ENCODE results near the gene PRDM15. TPM values are rescaled to one million over a fixed set of nuclear protein-coding genes. Genes with fewer than 3 reads are reported as not detected.
A peak's percentile ranks its signal among the peaks of the same experiment; 100 is the strongest.

Gene PRDM15
- total RNA-seq, 1 donor from 2014 or later: 10.2 TPM

DNA sequence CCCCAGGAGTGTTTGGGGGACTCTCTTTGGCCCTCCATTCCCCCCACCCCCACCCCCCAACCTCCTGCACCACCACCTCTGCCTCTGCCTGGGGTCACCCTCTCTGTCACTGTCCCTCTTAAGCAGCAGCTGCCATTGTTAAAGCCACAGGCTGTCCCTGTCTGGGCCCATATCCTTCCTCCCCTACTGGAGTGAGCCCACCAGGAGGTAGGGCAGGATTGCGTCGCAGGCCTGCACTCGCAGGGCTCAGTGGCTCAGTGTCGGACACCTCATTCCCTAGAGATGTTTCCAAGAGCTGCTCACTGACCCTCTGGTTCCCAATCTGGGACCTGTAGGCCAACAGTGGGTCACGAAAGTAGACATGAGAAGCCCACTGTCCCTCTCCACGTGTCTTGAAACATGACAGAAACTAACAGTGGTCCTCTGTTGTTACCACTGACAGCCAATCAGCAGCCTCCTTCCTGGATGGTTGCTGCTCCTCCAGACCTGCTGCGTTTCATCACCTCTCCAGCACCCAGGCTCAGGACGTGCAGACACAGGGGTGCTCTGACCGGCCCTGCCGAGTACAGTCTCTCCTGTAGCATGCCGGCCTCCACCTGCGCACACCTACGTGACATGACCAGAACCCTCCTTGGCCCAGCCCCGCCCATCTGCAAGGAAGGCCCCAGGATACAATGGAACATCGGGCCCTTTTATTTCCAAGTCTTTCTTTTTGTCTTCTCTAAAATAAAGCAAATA lies 7.7 kb downstream of the PRDM15 start:
- Mint-ChIP-seq H3K4me1 (ENCODE audit: low read depth, unreplicated experiment) (peaks cover 31% of the 10 kb centered on the region), H3K27ac (ENCODE audit: unreplicated experiment) (peak overlapping the region; percentile 11), H3K27me3 (ENCODE audit: unreplicated experiment) (peaks cover under 1% of the 10 kb centered on the region), H3K36me3 (ENCODE audit: unreplicated experiment) (no peaks in the 10 kb centered on the region), H3K9me3 (ENCODE audit: unreplicated experiment) (peaks cover 5% of the 10 kb centered on the region), H3K4me3 (ENCODE audit: unreplicated experiment) (no peak overlapping the region)
- TF ChIP-seq CTCF (IDR thresholded peaks at IDR 0.05; ENCODE audit: partially characterized antibody, unreplicated experiment): no peak
- DNase-seq: no peak

DNA sequence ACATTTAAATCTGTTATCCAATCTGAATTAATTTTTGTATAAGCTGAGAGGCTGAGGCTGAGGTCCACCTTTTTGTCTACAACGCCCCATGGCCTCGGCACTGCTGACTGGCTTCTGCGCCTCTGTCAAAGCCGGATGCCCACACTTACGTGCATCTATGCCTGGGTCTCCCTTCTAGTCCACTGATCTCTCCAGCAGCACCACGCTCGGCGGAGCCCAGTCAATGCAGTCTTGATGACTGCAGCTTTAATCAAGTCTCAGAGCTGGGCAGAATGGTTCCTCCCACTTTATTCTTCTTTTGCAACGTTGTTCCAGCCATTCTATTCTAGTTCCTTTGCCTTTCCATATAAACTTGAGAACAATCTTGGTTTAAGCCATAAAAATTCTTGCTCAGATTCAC lies 9.4 kb downstream of the PRDM15 start:
- no peaks in the 10 kb centered on the region for H3K36me3 Mint-ChIP-seq (ENCODE audit: unreplicated experiment)
- no peak for TF ChIP-seq CTCF (IDR thresholded peaks at IDR 0.05; ENCODE audit: partially characterized antibody, unreplicated experiment)

DNA sequence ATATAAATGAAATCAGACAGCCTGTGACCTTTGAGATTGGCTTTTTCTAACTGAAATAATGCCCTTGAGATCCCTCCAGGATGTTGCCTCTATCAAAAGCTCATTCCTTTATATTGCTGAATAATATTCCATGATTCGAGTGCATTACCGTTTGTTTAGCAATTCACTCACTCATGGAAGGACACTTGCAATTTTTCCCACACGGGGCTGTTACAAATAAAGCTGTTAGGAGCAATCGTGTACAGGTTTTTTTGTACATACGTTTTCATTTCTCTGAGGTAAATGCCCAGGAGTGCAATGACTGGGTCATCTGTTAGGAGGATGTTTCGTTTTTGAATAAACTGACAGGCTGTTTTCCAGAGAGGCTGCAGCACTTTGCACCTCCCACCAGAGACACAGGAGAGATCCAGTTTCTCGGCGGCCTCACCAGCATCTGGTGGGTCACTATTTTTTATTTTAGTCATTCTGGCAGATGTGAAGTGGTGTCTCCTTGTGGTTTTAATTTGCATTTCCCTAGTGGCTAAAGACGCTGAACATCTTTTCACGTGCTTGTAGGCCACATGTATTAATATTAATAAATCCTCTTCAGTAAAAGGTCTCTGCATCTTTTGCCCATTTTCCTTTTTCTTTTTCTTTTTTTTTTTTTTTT lies 11.0 kb downstream of the PRDM15 start:
- peak overlapping the region; percentile 70 for H3K27ac Mint-ChIP-seq (ENCODE audit: unreplicated experiment)
- DNase-seq: no peak
- no peak for TF ChIP-seq CTCF (IDR thresholded peaks at IDR 0.05; ENCODE audit: partially characterized antibody, unreplicated experiment)
- peaks cover 2% of the 10 kb centered on the region for H3K27me3 Mint-ChIP-seq (ENCODE audit: unreplicated experiment)
- peaks cover 4% of the 10 kb centered on the region for H3K9me3 Mint-ChIP-seq (ENCODE audit: unreplicated experiment)
- H3K4me3 Mint-ChIP-seq (ENCODE audit: unreplicated experiment): peak overlapping the region; percentile 20
- H3K36me3 Mint-ChIP-seq (ENCODE audit: unreplicated experiment): no peaks in the 10 kb centered on the region
- H3K4me1 Mint-ChIP-seq (ENCODE audit: low read depth, unreplicated experiment): peaks cover 21% of the 10 kb centered on the region

More for the DNA sequence above, 9.4 kb downstream of the PRDM15 start:
- Mint-ChIP-seq H3K4me3 (ENCODE audit: unreplicated experiment) (no peak overlapping the region), H3K27me3 (ENCODE audit: unreplicated experiment) (peaks cover 2% of the 10 kb centered on the region), H3K4me1 (ENCODE audit: low read depth, unreplicated experiment) (peaks cover 28% of the 10 kb centered on the region), H3K9me3 (ENCODE audit: unreplicated experiment) (peaks cover 4% of the 10 kb centered on the region), H3K27ac (ENCODE audit: unreplicated experiment) (peak overlapping the region; percentile 40)
- no peak for DNase-seq

- peaks cover 2% of the 10 kb centered on the region for H3K27me3 Mint-ChIP-seq (ENCODE audit: unreplicated experiment)
- H3K4me1 Mint-ChIP-seq (ENCODE audit: low read depth, unreplicated experiment): peaks cover 21% of the 10 kb centered on the region
- H3K4me3 Mint-ChIP-seq (ENCODE audit: unreplicated experiment): no peak overlapping the region
- no peak for TF ChIP-seq CTCF (IDR thresholded peaks at IDR 0.05; ENCODE audit: partially characterized antibody, unreplicated experiment)
- H3K27ac Mint-ChIP-seq (ENCODE audit: unreplicated experiment): no peak overlapping the region
- no peaks in the 10 kb centered on the region for H3K36me3 Mint-ChIP-seq (ENCODE audit: unreplicated experiment)
- DNase-seq: no peak
- H3K9me3 Mint-ChIP-seq (ENCODE audit: unreplicated experiment): peaks cover 4% of the 10 kb centered on the region
Measured at GRCh38 chr21:41867313-41867712, 11.8 kb downstream of the PRDM15 start.

GRCh38 chr21:41866274-41866809 lies 12.8 kb downstream of the PRDM15 start:
- Mint-ChIP-seq H3K27ac (ENCODE audit: unreplicated experiment) (no peak overlapping the region), H3K4me3 (ENCODE audit: unreplicated experiment) (no peak overlapping the region), H3K9me3 (ENCODE audit: unreplicated experiment) (peaks cover 4% of the 10 kb centered on the region), H3K4me1 (ENCODE audit: low read depth, unreplicated experiment) (peaks cover 17% of the 10 kb centered on the region), H3K27me3 (ENCODE audit: unreplicated experiment) (peaks cover 2% of the 10 kb centered on the region), H3K36me3 (ENCODE audit: unreplicated experiment) (no peaks in the 10 kb centered on the region)
- DNase-seq: no peak
- TF ChIP-seq CTCF (IDR thresholded peaks at IDR 0.05; ENCODE audit: partially characterized antibody, unreplicated experiment): no peak
